GM12878 (cell line): ENCODE data around the gene IMMP2L. TPM values are rescaled to one million over a fixed set of nuclear protein-coding genes. Genes with fewer than 3 reads are reported as not detected.

Experiments used
- ATAC-seq: fragments of 200-7000 bp; cut with Tn5 transposase; 3 replicates; pipeline ENCODE4 v1.9.1; 2020; ENCODE audit warnings: mild to moderate bottlenecking, moderate library complexity
- BruUV-seq: library from RNA; stranded (reverse); fragments of 400-500 nt; replicated peaks from 2 replicates; lab custom pipeline; 2021; lab: Mats Ljungman, UMichigan
- CTCF ChIA-PET: fragments of 300-600 bp; sonication (Branson Sonifier 250); formaldehyde crosslinking; extraction: SDS; loops from one replicate; lab custom pipeline; 2021; ENCODE audit warnings: inconsistent platforms; lab: Yijun Ruan, JAX
- POLR2A ChIA-PET: fragments of 350-600 bp; formaldehyde crosslinking; extraction: SDS; loops from one replicate; lab custom pipeline; 2021; ENCODE audit warnings: inconsistent platforms; lab: Charles Lee
- RAD21 ChIA-PET: fragments of 300-600 bp; sonication (Branson Sonifier 250); formaldehyde crosslinking; loops from one replicate; lab custom pipeline; 2023; ENCODE audit warnings: antibody characterized with exemption; ENCODE audit not compliant: unreplicated experiment; lab: Charles Lee
- SMC1A ChIA-PET: fragments of 300-600 bp; sonication (Branson Sonifier 250); formaldehyde crosslinking; loops from one replicate; lab custom pipeline; 2023; ENCODE audit not compliant: unreplicated experiment, uncharacterized antibody; lab: Charles Lee
- DNase-seq: peaks from one replicate; pipeline ENCODE4 v3.0.0-alpha.2; 2011; ENCODE audit warnings: low read depth, low spot score
- FAIRE-seq: peaks from 3 replicates; lab custom pipeline; 2011; peaks lifted over from hg19 to GRCh38; lab: Jason Lieb, UNC
- H2AFZ ChIP-seq: 2 replicates; pipeline ENCODE4 v1.6.0; 2011; ENCODE audit warnings: low read depth, low read length, control low read depth; ENCODE audit not compliant: control insufficient read depth
- H3K27ac ChIP-seq: 2 replicates; pipeline ENCODE4 v1.5.1; 2011; ENCODE audit warnings: control low read depth; ENCODE audit not compliant: control insufficient read depth, insufficient read depth
- H3K27me3 ChIP-seq, 2 experiments: replicated peaks in 1 of 2; 2 replicates each; pipeline versions ENCODE4 v1.6.0 to v1.6.1; 2011; ENCODE audit warnings: low read length in 1 of 2; ENCODE audit not compliant: control insufficient read depth in 2 of 2, insufficient read depth in 2 of 2
- H3K36me3 ChIP-seq, 2 experiments: 2 replicates each; pipeline ENCODE4 v1.5.1; 2011; ENCODE audit warnings: low read length in 1 of 2; ENCODE audit not compliant: control insufficient read depth in 2 of 2, insufficient read depth in 2 of 2
- H3K4me1 ChIP-seq: 2 replicates; pipeline ENCODE4 v1.6.1; 2011; ENCODE audit warnings: mild to moderate bottlenecking, low read length, moderate library complexity, mixed read lengths; ENCODE audit not compliant: control insufficient read depth, insufficient read depth
- H3K4me2 ChIP-seq: 2 replicates; pipeline ENCODE4 v1.6.0; 2011; ENCODE audit warnings: control low read depth; ENCODE audit not compliant: control insufficient read depth, insufficient read depth
- H3K4me3 ChIP-seq: fragments of 200-600 bp; sonication (generic); 2 replicates; pipeline ENCODE4 v1.5.1; 2016
- H3K79me2 ChIP-seq: 2 replicates; pipeline ENCODE4 v1.6.0; 2011; ENCODE audit warnings: low read length; ENCODE audit not compliant: control insufficient read depth, insufficient read depth
- H3K9ac ChIP-seq: 2 replicates; pipeline ENCODE4 v1.8.0; 2011; ENCODE audit warnings: low read length, control low read depth, mixed read lengths; ENCODE audit not compliant: control insufficient read depth, insufficient read depth
- H3K9me3 ChIP-seq: replicated peaks from 3 replicates; pipeline ENCODE4 v1.5.1; 2011; ENCODE audit warnings: mild to moderate bottlenecking, low read length; ENCODE audit not compliant: control insufficient read depth, insufficient read depth
- H4K20me1 ChIP-seq: 2 replicates; pipeline ENCODE4 v1.6.0; 2011; ENCODE audit not compliant: control insufficient read depth, insufficient read depth
- ATF3 ChIP-seq: IDR thresholded peaks from 2 replicates; pipeline ENCODE4 v1.6.1; 2011; ENCODE audit warnings: low read depth, mild to moderate bottlenecking, low read length, moderate library complexity, borderline replicate concordance; ENCODE audit errors: extremely low read depth
- CBX5 ChIP-seq: sonication (generic); IDR thresholded peaks from 2 replicates; pipeline ENCODE4 v1.6.1; 2016; ENCODE audit warnings: low read depth, moderate library complexity, mild to moderate bottlenecking, inconsistent platforms
- CREB1 ChIP-seq: IDR thresholded peaks from 2 replicates; pipeline ENCODE4 v1.6.1; 2012; ENCODE audit warnings: low read depth, mild to moderate bottlenecking, inconsistent platforms
- CREM ChIP-seq: IDR thresholded peaks from 2 replicates; pipeline ENCODE4 v1.6.1; 2014; ENCODE audit warnings: antibody characterized with exemption, low read depth
- DPF2 ChIP-seq: fragments of 450-650 bp; IDR thresholded peaks from 2 replicates; pipeline ENCODE4 v1.6.1; 2017; ENCODE audit warnings: mild to moderate bottlenecking
- E2F8 ChIP-seq: fragments of 450-650 bp; IDR thresholded peaks from 2 replicates; pipeline ENCODE4 v1.6.1; 2018; ENCODE audit warnings: mild to moderate bottlenecking, low read depth, moderate library complexity; ENCODE audit not compliant: partially characterized antibody
- EP300 ChIP-seq, 2 experiments: fragments of 150-350 bp in 1 of 2; IDR thresholded peaks; 2 replicates each; pipeline ENCODE4 v1.6.1; 2011 to 2012; ENCODE audit warnings: low read depth in 2 of 2, low read length in 2 of 2, borderline replicate concordance in 1 of 2, improper control_type of control experiment in 1 of 2, inconsistent platforms in 1 of 2; ENCODE audit not compliant: control insufficient read depth in 1 of 2
- HDAC6 ChIP-seq: fragments of 200-600 bp; sonication (generic); IDR thresholded peaks from one replicate; pipeline ENCODE4 v1.8.0; 2017; ENCODE audit warnings: antibody characterized with exemption; ENCODE audit not compliant: unreplicated experiment
- IRF5 ChIP-seq: fragments of 450-650 bp; IDR thresholded peaks from 2 replicates; pipeline ENCODE4 v1.6.1; 2017; ENCODE audit warnings: borderline replicate concordance
- NBN ChIP-seq: fragments of 450-650 bp; IDR thresholded peaks from 2 replicates; pipeline ENCODE4 v1.6.1; 2016
- RELA ChIP-seq: fragments of 450-650 bp; IDR thresholded peaks from 2 replicates; pipeline ENCODE4 v1.8.0; 2014; ENCODE audit warnings: borderline replicate concordance; ENCODE audit not compliant: partially characterized antibody
- STAT3 ChIP-seq: IDR thresholded peaks from 2 replicates; pipeline ENCODE4 v1.6.1; 2011; ENCODE audit warnings: low read depth, low read length, improper control_type of control experiment
- SUPT20H ChIP-seq: IDR thresholded peaks from 2 replicates; pipeline ENCODE4 v1.6.1; 2011; ENCODE audit warnings: low read depth, mild to moderate bottlenecking, low read length, moderate library complexity, borderline replicate concordance; ENCODE audit not compliant: control insufficient read depth
- TCF12 ChIP-seq: IDR thresholded peaks from 2 replicates; pipeline ENCODE4 v1.6.1; 2011; ENCODE audit warnings: low read depth, mild to moderate bottlenecking, low read length
- WGBS: methylation state at CpG from one replicate; pipeline ENCODE4 v1.1.6; 2016; ENCODE audit warnings: low lambda C conversion rate; ENCODE audit not compliant: insufficient replicate concordance, insufficient coverage; ENCODE audit errors: missing lambda C conversion rate; 5-methylcytosine and 5-hydroxymethylcytosine counted together
- in situ Hi-C: fragments of 300-500 bp; cut with MboI; formaldehyde crosslinking; loops from 9 replicates; pipeline ENCODE4 v1.14.3; 2018; ENCODE audit warnings: mixed read lengths
- intact Hi-C: fragments of 100-400 bp; cut with micrococcal nuclease; formaldehyde crosslinking; loops from one replicate; pipeline ENCODE4 v1.14.2; 2022; ENCODE audit not compliant: unreplicated experiment
- polyA plus RNA-seq, 11 experiments: library from polyadenylated mRNA; depleted of rRNA in 4 of 11; unstranded in 6 of 11; stranded (reverse) in 5 of 11; fragments of >200 nt; fragmentation: Nextera tagmentation in 4 of 11; fragmentation: Illumina TruSeq in 1 of 11; extraction: Ambion mirVana in 4 of 11; extraction: Trizol in 1 of 11; gene quantifications; 1 replicate in 1 of 11; 2 replicates in 10 of 11; pipeline versions ENCODE4 v1.2.1 to v1.2.3, GENCODE V29; 2011 to 2016; ENCODE audit warnings: inconsistent platforms in 2 of 11, missing spikeins in 2 of 11, low read depth in 1 of 11
- total RNA-seq, 4 experiments: library from RNA; depleted of rRNA in 3 of 4; stranded (reverse); fragments of >200 nt in 3 of 4; fragmentation: Illumina TruSeq in 1 of 4; extraction: Trizol in 1 of 4; gene quantifications; 2 replicates each; pipeline versions ENCODE4 v1.2.1 to v1.2.3, GENCODE V29; 2013 to 2021

IMMP2L gene
- total and polyA plus RNA-seq, 10 of the 15 experiments (the other 5 are each of a cell fraction or from before 2014, with no cell fraction given): 12.6 to 46.3 (median 19.6) TPM

DNA sequence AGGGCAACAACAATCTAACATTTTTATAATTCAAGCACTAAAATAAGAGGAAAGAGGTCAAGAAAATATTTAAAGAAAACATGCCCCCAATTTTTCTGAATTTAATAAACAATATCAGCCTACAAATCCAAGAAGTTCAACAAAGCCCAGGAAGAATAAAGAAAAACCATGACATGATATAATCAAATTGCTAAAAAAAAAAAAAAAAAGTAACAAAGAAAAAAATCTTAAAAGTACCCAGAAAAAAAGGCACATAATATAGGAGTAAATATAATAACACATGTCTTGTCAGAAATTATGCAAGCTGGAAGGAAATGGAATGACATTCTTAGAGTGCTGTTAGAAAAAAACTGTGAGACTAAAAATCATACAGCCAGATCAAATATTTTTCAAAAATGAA lies 151.4 kb downstream of the IMMP2L start (continued):
- no peak for TF ChIP-seq RELA
- TF ChIP-seq HDAC6: no peak
- no peak for TF ChIP-seq SUPT20H
- TF ChIP-seq, all 136 proteins: peak for 0

DNA sequence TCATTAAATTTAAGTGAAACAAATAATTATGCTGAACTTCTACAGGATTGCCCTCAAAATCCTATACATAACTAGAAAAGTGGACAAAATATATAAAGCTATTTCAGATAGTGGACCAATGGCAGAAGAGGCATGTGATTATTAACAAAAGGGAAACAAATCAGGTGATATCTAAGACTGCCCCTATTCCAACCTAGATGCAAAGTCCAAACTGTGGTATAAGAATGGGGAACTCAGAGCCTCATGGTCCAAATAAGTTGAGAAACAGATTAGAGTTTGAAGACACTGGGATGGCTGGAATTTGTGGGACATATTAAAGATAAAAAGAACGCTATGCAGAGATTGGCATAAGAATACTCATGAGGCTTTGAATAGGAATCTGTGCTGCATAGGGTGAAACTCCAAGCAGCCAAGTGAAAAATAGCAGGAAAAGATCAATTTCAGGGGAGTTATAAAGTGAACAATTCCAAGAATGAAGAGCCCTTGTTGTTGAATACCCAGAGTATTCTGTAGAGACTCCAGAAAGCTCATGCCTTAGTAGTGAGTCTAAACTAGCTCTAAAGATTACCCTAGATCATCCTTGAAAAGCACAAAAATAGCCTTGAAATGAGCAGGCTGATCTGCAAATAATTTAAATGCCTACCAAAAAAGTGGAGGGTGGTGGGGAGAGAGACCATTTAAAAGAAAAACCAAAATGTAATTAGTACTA lies 152.4 kb downstream of the IMMP2L start:
- POLR2A ChIA-PET: no interaction called here
- Histone ChIP-seq H2AFZ (no peak overlapping the region), H3K9ac (no peak overlapping the region), H3K4me1 (no peaks in the 10 kb centered on the region), H3K27ac (no peak overlapping the region), H3K4me3 (no peak overlapping the region), H3K79me2 (no peaks in the 10 kb centered on the region), H3K27me3 (no peaks in the 10 kb centered on the region), H4K20me1 (no peaks in the 10 kb centered on the region), H3K36me3 (no peaks in the 10 kb centered on the region), H3K9me3 (no peaks in the 10 kb centered on the region), H3K4me2 (no peak overlapping the region)
- SMC1A ChIA-PET: no interaction called here
- TF ChIP-seq ATF3 (no peak), STAT3 (no peak), IRF5 (no peak), CBX5 (no peak), E2F8 (no peak), CREB1 (no peak), NBN (no peak), DPF2 (no peak), EP300 (IDR thresholded peaks at IDR 0.05; ENCODE audit: borderline replicate concordance in 1 of 2, control insufficient read depth in 1 of 2, low read depth in 2 of 2, low read length in 2 of 2) (no peak), TCF12 (no peak), CREM (no peak)
- WGBS: 100% methylated on average over 1 of the region's 1 CpG
- CTCF ChIA-PET: interaction anchor here (1.0 kb wide), 1 partner anchor 46 kb away, joined by 3 read pairs; no protein-coding TSS in a partner anchor
- intact Hi-C loops: no loop called here
- RAD21 ChIA-PET: no interaction called here
- no peak for FAIRE-seq
- BruUV-seq: no TSS peak
- DNase-seq: no peak
- in situ Hi-C loops: no loop called here
- ATAC-seq: no peak
